Effector CD4-positive, alpha-beta T cell (primary cell): Measurements from ENCODE around the gene ITFG1.

Experiments used
- DNase-seq: peaks from one replicate; pipeline ENCODE4 v3.0.0-alpha.2; 2020

ITFG1 gene

GRCh38 chr16:47320546-47321310 is 140.1 kb downstream of the ITFG1 start:
- DNase-seq, result no peak

GRCh38 chr16:47317465-47318240 is 143.2 kb downstream of the ITFG1 start:
- no peak for DNase-seq

- no peak for DNase-seq
These were observed 144.3 kb downstream of the ITFG1 start for GRCh38 chr16:47316442-47317015.

GRCh38 chr16:47311738-47312505 is 148.9 kb downstream of the ITFG1 start:
- DNase-seq, result no peak

GRCh38 chr16:47310792-47311211 is 150.1 kb downstream of the ITFG1 start:
- no peak for DNase-seq

GRCh38 chr16:47309581-47310312 is 151.1 kb downstream of the ITFG1 start:
- DNase-seq, result no peak

- no peak for DNase-seq
These were observed 152.3 kb downstream of the ITFG1 start for GRCh38 chr16:47308601-47309000.

- DNase-seq, result no peak
These were observed 156.3 kb downstream of the ITFG1 start for GRCh38 chr16:47304563-47304962.

GRCh38 chr16:47299587-47299986 is 161.3 kb downstream of the ITFG1 start:
- no peak for DNase-seq

- no peak for DNase-seq
These were observed 175.9 kb downstream of the ITFG1 start for GRCh38 chr16:47284999-47285398.

GRCh38 chr16:47278306-47278970 is 182.4 kb downstream of the ITFG1 start:
- no peak for DNase-seq

- DNase-seq, result no peak
These were observed 184.3 kb downstream of the ITFG1 start for GRCh38 chr16:47276522-47276921.

- DNase-seq, result no peak
These were observed 197.9 kb downstream of the ITFG1 start for GRCh38 chr16:47262938-47263337.

- DNase-seq, result no peak
These were observed 200.4 kb downstream of the ITFG1 start for GRCh38 chr16:47260503-47260902.

GRCh38 chr16:47258874-47259461 is 201.9 kb downstream of the ITFG1 start:
- DNase-seq, result no peak

- no peak for DNase-seq
These were observed 206.1 kb downstream of the ITFG1 start for GRCh38 chr16:47254756-47255155.

GRCh38 chr16:47250983-47251382 is 209.9 kb downstream of the ITFG1 start:
- DNase-seq, result no peak

- DNase-seq, result no peak
These were observed 213.2 kb downstream of the ITFG1 start for GRCh38 chr16:47247690-47248089.

GRCh38 chr16:47244206-47244605 is 216.7 kb downstream of the ITFG1 start:
- DNase-seq, result no peak

GRCh38 chr16:47241061-47241460 is 219.8 kb downstream of the ITFG1 start:
- no peak for DNase-seq

- no peak for DNase-seq
These were observed 224.1 kb downstream of the ITFG1 start for GRCh38 chr16:47236716-47237115.
